ENCODE measurements around the gene DR1. TPM values are rescaled to one million over a fixed set of nuclear protein-coding genes. Genes with fewer than 3 reads are reported as not detected.

Gene DR1
- polyA plus RNA-seq, 1 experiment = 44.9 TPM

DNA sequence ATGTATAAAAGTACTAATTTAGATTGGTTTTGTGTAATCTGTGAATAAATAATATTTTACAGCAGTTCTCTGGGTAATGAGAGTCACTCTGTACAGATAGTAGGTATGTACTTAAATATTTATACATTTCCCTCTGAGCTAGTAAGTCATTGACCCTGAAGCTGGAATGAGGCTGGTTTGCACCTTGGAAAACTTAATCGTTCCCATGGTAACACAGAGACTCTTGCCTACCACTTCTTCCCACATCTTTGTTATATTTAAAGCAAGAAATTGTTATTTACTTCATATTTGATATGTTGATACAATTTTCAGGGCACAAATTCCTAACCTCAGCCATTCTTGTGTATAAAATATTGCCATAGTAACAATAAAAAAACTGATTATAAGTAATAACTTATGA lies 13.3 kb upstream of the DR1 start:
- ChIA-PET POLR2A (interaction anchor here (1.2 kb wide), 1 partner anchor 13 kb away, joined by 6 read pairs; the partner anchor contains the start of gene DR1), CTCF (interaction anchor here (7.1 kb wide), 1 partner anchor 28 kb away, joined by 48 read pairs; no protein-coding TSS in a partner anchor)
- H3K4me3 ChIP-seq (ENCODE audit: low read depth, low read length) = no peak overlapping the region
- no peaks in the 10 kb centered on the region for H3K27me3 ChIP-seq (ENCODE audit: control insufficient read depth, insufficient read depth, low read length)
- DNase-seq (ENCODE audit: low read depth, low spot score) = no peak
- TF ChIP-seq, protein P1, sequence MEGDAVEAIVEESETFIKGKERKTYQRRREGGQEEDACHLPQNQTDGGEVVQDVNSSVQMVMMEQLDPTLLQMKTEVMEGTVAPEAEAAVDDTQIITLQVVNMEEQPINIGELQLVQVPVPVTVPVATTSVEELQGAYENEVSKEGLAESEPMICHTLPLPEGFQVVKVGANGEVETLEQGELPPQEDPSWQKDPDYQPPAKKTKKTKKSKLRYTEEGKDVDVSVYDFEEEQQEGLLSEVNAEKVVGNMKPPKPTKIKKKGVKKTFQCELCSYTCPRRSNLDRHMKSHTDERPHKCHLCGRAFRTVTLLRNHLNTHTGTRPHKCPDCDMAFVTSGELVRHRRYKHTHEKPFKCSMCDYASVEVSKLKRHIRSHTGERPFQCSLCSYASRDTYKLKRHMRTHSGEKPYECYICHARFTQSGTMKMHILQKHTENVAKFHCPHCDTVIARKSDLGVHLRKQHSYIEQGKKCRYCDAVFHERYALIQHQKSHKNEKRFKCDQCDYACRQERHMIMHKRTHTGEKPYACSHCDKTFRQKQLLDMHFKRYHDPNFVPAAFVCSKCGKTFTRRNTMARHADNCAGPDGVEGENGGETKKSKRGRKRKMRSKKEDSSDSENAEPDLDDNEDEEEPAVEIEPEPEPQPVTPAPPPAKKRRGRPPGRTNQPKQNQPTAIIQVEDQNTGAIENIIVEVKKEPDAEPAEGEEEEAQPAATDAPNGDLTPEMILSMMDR (IDR thresholded peaks at IDR 0.05; ENCODE audit: low read depth, low read length) = no peak
- H3K27ac ChIP-seq (ENCODE audit: low read depth, low read length) = no peak overlapping the region
- H3K9me3 ChIP-seq (ENCODE audit: control insufficient read depth, insufficient read depth, low read length) = no peaks in the 10 kb centered on the region

GRCh38 chr1:93338387-93339146 lies 7.1 kb upstream of the DR1 start:
- ChIA-PET POLR2A (interaction anchor here (1.4 kb wide), 1 partner anchor 9 kb away, joined by 4 read pairs; no protein-coding TSS in a partner anchor), CTCF (interaction anchor here (0.7 to 2.1 kb wide), 4 partner anchors 14 to 37 kb away, joined by 3 to 15 read pairs (median 4); no protein-coding TSS in a partner anchor)
- H3K4me3 ChIP-seq (ENCODE audit: low read depth, low read length) = no peak overlapping the region
- no peaks in the 10 kb centered on the region for H3K27me3 ChIP-seq (ENCODE audit: control insufficient read depth, insufficient read depth, low read length)
- H3K9me3 ChIP-seq (ENCODE audit: control insufficient read depth, insufficient read depth, low read length) = no peaks in the 10 kb centered on the region
- peak overlapping the region; percentile 63 for H3K27ac ChIP-seq (ENCODE audit: low read depth, low read length)
- TF ChIP-seq, protein P1 (IDR thresholded peaks at IDR 0.05; ENCODE audit: low read depth, low read length) = no peak
- DNase-seq (ENCODE audit: low read depth, low spot score) = peak; percentile 77

DNA sequence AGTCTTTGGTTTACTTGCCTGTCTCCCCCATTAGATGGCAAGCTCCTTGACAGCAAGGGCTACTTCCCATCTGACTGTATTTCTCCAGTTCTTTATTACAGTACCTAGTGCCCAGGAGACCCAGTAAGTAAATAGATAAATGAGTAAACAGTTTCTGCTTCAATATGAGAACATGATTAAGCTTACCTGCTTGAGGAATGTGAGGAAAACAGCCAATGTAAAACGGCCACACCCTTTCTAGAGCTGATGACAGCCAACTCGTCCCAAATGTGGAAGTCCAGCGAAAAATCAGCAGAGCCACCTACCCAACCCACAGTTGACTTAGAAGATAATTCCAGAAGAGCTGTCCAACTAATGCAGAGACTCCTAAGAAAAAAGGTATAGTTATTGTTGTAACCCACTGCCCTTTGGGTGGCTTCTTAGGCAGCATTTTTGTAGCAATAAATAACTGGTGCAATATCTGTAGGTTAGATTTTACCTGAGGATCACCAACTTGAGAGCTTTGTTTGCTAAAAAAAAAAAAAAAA lies 6.5 kb upstream of the DR1 start:
- POLR2A ChIA-PET = interaction anchor here (0.6 kb wide), 1 partner anchor 12 kb away, joined by 3 read pairs; no protein-coding TSS in a partner anchor
- H3K27me3 ChIP-seq (ENCODE audit: control insufficient read depth, insufficient read depth, low read length) = no peaks in the 10 kb centered on the region
- TF ChIP-seq, protein P1 (IDR thresholded peaks at IDR 0.05; ENCODE audit: low read depth, low read length) = no peak
- peak overlapping the region; percentile 63 for H3K27ac ChIP-seq (ENCODE audit: low read depth, low read length)
- DNase-seq (ENCODE audit: low read depth, low spot score) = no peak
- CTCF ChIA-PET = interaction anchor here (0.6 to 1.4 kb wide), 4 partner anchors 14 to 38 kb away, joined by 3 to 4 read pairs (median 4); no protein-coding TSS in a partner anchor
- no peak overlapping the region for H3K4me3 ChIP-seq (ENCODE audit: low read depth, low read length)
- H3K9me3 ChIP-seq (ENCODE audit: control insufficient read depth, insufficient read depth, low read length) = no peaks in the 10 kb centered on the region

GRCh38 chr1:93340090-93340489 lies 5.6 kb upstream of the DR1 start:
- H3K27ac ChIP-seq (ENCODE audit: low read depth, low read length) = no peak overlapping the region
- ChIA-PET POLR2A (no interaction called here), CTCF (interaction anchor here (3.0 kb wide), 1 partner anchor 36 kb away, joined by 14 read pairs; no protein-coding TSS in a partner anchor)
- no peaks in the 10 kb centered on the region for H3K9me3 ChIP-seq (ENCODE audit: control insufficient read depth, insufficient read depth, low read length)
- H3K27me3 ChIP-seq (ENCODE audit: control insufficient read depth, insufficient read depth, low read length) = no peaks in the 10 kb centered on the region
- H3K4me3 ChIP-seq (ENCODE audit: low read depth, low read length) = no peak overlapping the region
- DNase-seq (ENCODE audit: low read depth, low spot score) = no peak
- TF ChIP-seq, protein P1 (IDR thresholded peaks at IDR 0.05; ENCODE audit: low read depth, low read length) = no peak

GRCh38 chr1:93344484-93344883 lies 1.2 kb upstream of the DR1 start:
- TF ChIP-seq, protein P1 (IDR thresholded peaks at IDR 0.05; ENCODE audit: low read depth, low read length) = no peak
- Histone ChIP-seq H3K27ac (ENCODE audit: low read depth, low read length) (no peak overlapping the region), H3K9me3 (ENCODE audit: control insufficient read depth, insufficient read depth, low read length) (no peaks in the 10 kb centered on the region), H3K27me3 (ENCODE audit: control insufficient read depth, insufficient read depth, low read length) (no peaks in the 10 kb centered on the region), H3K4me3 (ENCODE audit: low read depth, low read length) (no peak overlapping the region)
- DNase-seq (ENCODE audit: low read depth, low spot score) = no peak
- POLR2A ChIA-PET = interaction anchor here (0.7 to 2.6 kb wide), 4 partner anchors 16 to 1321 kb away, joined by 3 to 16 read pairs (median 6); no protein-coding TSS in a partner anchor
- CTCF ChIA-PET = interaction anchor here (1.0 to 1.6 kb wide), 2 partner anchors 20 to 40 kb away, joined by 5 to 14 read pairs; no protein-coding TSS in a partner anchor
